PC-3 (cell line): Measurements from ENCODE around the gene SF3B1.

ENCODE experiments used
- EZH2 ChIP-seq: fragments of 300-600 bp; sonication (generic); IDR thresholded peaks from one replicate; pipeline ENCODE4 v1.6.1; 2017; ENCODE audit warnings: antibody characterized with exemption, mild to moderate bottlenecking, low read length; ENCODE audit not compliant: unreplicated experiment
- TF ChIP-seq, protein P1 (sequence below): fragments of 300-600 bp; sonication (generic); conservative IDR thresholded peaks from 2 replicates; pipeline ENCODE4 v1.5.1; 2017; ENCODE audit warnings: antibody characterized with exemption, low read depth, mild to moderate bottlenecking, low read length

DNA sequence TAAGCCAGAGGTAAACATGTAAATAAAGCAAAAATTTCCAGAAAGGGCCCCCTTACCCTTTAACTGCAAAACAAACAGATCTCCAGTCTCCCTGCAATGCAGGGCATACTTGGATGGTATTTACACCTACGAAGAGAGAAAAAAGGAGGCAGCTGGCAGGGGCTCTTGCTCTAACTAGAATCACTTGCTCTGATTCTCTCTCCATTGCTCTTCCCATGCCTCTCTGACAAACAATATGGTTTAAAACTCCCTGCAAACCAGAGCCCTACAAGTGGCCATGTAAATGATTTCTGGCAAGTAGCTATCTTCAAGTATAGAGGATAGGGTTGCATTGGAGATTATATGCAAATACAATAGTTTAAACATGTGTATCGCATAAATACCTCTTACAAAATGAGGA lies 35.9 kb downstream of the SF3B1 start:
- TF ChIP-seq, protein P1, sequence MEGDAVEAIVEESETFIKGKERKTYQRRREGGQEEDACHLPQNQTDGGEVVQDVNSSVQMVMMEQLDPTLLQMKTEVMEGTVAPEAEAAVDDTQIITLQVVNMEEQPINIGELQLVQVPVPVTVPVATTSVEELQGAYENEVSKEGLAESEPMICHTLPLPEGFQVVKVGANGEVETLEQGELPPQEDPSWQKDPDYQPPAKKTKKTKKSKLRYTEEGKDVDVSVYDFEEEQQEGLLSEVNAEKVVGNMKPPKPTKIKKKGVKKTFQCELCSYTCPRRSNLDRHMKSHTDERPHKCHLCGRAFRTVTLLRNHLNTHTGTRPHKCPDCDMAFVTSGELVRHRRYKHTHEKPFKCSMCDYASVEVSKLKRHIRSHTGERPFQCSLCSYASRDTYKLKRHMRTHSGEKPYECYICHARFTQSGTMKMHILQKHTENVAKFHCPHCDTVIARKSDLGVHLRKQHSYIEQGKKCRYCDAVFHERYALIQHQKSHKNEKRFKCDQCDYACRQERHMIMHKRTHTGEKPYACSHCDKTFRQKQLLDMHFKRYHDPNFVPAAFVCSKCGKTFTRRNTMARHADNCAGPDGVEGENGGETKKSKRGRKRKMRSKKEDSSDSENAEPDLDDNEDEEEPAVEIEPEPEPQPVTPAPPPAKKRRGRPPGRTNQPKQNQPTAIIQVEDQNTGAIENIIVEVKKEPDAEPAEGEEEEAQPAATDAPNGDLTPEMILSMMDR = no peak
- no peak for TF ChIP-seq EZH2
